Erythroblast (primary cell): ENCODE data around the gene SPEM3.

Source experiments
- GATA1 ChIP-seq: IDR thresholded peaks from 2 replicates; pipeline ENCODE4 v1.6.1; 2011; ENCODE audit warnings: low read depth, mild to moderate bottlenecking, control low read depth, low read length, moderate library complexity
- POLR2A ChIP-seq: IDR thresholded peaks from 2 replicates; pipeline ENCODE4 v1.6.1; 2011; ENCODE audit warnings: mild to moderate bottlenecking, low read length

GRCh38 chr17:7396147-7396546 lies 32.5 kb upstream of the SPEM3 start:
- TF ChIP-seq POLR2A (no peak), GATA1 (no peak)
